Jurkat, Clone E6-1 (cell line): ENCODE data around the gene CDH7.

Experiments used
- DNase-seq: peaks from one replicate; pipeline ENCODE4 v3.0.0-alpha.2; 2011; ENCODE audit warnings: low read depth, low spot score
- H3K4me3 ChIP-seq: 2 replicates; pipeline ENCODE4 v1.5.1; 2011; ENCODE audit warnings: mild to moderate bottlenecking, low read length, control low read depth, moderate library complexity

CDH7 gene

DNA sequence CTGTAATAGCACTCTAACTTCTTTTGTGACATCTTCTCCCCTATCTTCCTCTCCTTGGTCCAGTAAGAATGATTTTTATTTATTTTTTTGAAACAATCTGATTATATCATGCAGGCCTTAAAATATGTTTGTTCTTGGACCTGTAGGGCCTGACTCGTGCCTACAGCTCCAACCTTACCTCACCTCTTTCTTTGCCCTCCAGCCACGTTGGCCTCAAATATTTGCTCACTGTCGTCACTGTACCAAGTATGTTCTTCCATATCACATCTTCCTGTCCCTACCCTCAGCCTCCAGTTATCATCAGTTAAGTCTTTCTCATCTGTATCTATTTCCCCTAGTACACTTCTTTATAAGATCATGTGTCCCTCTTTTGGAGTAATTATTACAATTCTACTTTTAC lies 125.5 kb downstream of the CDH7 start:
- DNase-seq, result no peak
- no peak overlapping the region for H3K4me3 ChIP-seq

DNA sequence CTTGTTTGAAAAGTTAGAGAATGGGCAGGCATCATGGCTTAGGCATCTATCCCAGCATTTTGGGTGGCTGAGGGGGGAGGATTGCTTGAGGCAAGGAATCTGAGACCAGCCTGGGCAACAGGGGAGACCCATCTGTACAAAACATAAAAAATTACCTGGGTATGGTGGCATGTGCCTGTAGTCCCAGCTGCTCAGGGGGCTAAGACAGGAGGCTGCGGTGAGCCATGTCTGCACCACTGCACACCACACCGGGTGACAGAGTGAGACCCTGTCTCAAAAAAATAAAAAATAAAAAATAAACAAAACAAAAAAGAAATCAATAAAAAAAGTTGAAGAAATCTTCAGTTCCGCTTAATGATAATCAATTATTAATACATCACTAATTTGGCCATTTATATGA lies 146.5 kb downstream of the CDH7 start:
- no peak overlapping the region for H3K4me3 ChIP-seq
- DNase-seq, result no peak

DNA sequence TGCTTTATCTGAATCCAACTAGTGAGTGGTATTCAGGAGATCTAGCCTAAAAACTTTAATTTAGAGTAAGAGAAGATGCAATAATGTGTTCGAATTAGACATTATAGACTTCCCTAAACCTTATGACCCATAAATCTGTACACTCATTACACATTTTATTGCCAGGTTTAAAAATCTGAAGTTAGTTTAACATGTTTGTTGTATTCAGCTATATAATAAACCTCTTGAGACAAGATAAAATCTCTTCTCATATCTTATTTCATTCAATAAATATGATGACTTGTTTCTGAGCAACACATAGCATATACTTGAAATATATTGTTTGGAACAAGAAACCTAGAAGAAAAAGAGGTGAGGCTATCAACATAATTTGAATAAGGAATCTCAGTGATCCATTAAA lies 150.7 kb downstream of the CDH7 start:
- no peak overlapping the region for H3K4me3 ChIP-seq
- no peak for DNase-seq

DNA sequence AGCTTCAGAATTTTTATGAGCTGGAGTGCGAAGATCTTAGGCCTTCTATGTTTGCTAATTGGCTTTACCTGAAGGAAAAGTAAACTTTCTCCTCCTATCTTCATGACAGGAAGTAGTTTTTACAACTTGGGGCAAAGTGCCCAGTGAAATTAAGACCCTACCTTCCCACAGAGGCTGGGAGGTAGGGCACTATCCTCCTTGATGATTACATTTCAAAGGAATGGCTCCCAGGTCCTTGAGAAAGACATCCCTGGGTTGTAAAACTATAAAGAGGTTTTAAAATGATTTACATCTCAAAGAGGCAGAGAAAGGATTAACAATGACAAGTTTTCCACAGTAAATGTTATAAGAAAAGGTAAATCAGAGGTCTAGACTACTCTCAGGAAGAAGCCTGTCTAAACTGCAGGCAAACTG lies 155.8 kb downstream of the CDH7 start:
- DNase-seq, result no peak
- H3K4me3 ChIP-seq, result no peak overlapping the region

DNA sequence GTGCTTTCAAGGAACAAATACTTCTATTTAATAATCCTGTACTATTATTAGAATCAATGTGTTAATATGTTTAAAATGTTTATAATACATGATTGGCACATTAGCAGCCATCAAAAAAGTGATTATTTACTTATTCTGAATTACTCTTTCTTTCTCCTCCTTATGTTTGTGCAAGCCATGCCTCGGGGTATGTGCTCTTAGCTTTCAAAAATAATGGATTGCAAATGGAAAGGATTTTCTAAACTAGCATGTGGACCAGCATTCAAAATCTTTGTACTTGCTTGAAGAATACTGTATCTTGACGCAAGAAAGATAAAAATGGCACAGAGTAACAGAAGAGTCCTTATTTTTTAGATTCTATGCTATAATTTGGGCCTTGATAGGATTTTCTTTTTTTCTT lies 156.5 kb downstream of the CDH7 start:
- no peak for DNase-seq
- no peak overlapping the region for H3K4me3 ChIP-seq

DNA sequence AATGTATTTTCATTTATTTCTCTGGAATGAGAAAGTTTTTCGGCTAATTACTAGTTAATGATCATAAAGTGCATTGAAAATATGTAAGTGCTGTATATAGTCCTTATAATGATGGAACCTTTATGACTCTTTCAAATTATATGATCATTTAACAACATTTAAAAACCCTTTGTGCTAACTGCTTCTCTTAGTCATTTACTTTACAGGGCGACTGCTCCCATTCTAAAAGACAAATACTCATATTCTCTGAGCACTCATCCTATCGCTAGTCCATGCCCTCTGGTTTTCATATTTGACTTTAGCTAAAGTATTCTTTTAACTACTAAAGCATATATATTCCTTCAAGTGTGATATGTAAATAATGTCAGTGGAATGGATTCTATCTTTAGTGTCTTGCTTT lies 168.2 kb downstream of the CDH7 start:
- H3K4me3 ChIP-seq, result no peak overlapping the region
- no peak for DNase-seq

DNA sequence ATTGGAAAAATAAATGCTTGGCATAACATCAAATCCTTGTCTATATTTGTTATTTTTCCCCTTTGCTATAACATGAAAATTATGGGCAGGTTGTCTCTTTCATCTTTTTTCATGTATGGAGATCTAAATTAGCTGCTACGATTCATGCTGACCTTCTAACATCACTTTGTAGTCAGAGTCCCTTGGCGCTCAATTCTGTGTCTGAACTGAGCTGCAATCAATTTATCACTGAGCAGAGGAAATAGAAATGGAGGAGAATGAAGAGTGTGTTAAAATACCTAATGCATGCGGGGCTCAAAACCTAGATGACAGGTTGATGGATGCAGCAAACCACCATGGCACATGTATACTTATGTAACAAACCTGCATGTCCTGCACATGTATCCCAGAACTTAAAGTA lies 168.9 kb downstream of the CDH7 start:
- no peak overlapping the region for H3K4me3 ChIP-seq
- DNase-seq, result no peak

DNA sequence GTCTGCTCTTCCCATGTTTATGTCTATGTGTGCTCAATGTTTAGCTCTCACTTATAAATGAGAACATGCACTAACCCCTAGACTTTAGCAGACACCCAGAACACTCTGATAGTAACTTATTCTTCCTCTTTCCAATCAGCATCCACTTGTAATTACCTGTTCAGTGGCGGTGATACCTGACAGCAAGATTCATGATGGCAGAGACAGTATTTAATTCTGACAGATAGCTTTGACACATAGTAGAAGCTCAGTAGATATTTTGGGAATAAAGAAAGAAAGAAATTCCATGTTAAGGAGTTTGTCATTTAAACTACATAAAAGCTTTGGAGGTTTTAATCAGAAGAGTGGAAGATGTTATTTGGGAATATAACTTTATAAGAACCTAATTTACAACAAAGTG lies 171.3 kb downstream of the CDH7 start:
- no peak overlapping the region for H3K4me3 ChIP-seq
- no peak for DNase-seq

DNA sequence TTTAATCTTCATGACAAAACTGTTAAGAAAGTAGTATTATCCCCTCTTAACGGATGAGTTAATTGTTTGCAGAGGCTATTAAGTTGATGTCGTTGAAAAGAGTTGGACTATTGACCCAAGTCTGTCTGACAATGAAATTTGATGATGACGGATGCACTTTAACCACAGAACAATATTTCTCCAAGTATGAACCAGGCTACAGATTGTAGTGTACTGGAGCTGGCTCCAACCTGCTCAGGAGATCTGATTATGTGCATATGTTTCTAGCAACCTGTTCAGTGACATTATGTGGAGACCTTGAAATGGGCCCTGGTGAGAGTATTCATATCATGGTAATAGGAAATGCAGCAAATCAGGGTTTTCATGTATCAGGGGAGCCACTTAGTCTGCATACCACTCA lies 174.1 kb downstream of the CDH7 start:
- no peak overlapping the region for H3K4me3 ChIP-seq
- DNase-seq, result no peak

DNA sequence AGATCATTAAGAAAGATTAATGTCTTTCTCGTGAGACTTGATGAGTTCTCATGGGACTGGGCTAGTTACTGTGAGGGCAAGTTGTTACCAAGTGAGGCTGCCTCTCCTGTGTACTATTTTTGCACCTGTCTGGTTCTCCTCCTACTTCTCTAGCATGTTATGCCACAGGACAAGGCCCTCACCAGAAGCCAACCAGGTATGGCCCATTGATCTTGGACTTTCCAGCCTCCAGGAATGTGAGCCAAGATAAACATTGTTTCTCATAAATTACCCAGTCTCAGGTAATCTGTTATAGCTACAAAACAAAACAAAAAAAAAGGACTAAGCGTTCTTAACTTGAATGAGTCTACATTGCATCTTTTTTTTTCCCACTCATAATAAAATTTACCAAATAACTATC lies 184.1 kb downstream of the CDH7 start:
- H3K4me3 ChIP-seq, result no peak overlapping the region
- DNase-seq, result no peak

DNA sequence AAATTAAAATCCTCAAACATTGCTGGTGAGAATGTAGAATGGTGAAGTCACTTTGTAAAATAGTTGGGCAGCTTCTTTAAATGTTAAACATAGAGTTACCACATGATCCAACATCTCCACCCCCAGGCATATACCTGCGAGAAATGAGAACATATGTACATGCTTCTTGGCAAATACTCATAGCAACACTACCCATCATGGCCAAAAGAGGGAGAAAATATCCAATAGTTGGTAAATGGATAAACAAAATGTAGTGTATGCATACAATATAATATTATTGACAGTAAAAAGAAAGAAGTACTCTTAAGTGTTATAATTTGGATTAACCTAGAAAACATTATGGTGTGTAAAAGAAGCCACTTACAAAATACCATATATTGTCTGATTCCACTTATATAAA lies 185.9 kb downstream of the CDH7 start:
- no peak overlapping the region for H3K4me3 ChIP-seq
- no peak for DNase-seq

DNA sequence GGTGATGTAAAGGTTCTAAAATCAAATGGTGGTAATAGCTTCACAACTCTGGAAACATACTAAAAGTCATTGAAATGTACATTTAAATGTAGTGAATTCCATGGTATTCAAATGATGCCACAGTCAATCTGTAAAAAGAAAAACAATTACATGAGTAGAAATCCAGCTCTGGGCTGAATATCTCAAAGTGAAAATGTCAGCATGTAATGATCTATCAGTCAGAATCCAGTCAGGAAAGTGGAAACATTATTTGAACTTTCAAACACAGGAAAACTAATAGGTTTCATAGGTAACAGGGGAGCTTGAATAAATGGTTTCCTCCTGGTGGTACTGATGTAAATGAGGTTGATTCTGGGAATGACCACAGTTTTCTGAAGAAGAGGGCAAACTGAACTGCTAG lies 186.4 kb downstream of the CDH7 start:
- H3K4me3 ChIP-seq, result no peak overlapping the region
- DNase-seq, result no peak

DNA sequence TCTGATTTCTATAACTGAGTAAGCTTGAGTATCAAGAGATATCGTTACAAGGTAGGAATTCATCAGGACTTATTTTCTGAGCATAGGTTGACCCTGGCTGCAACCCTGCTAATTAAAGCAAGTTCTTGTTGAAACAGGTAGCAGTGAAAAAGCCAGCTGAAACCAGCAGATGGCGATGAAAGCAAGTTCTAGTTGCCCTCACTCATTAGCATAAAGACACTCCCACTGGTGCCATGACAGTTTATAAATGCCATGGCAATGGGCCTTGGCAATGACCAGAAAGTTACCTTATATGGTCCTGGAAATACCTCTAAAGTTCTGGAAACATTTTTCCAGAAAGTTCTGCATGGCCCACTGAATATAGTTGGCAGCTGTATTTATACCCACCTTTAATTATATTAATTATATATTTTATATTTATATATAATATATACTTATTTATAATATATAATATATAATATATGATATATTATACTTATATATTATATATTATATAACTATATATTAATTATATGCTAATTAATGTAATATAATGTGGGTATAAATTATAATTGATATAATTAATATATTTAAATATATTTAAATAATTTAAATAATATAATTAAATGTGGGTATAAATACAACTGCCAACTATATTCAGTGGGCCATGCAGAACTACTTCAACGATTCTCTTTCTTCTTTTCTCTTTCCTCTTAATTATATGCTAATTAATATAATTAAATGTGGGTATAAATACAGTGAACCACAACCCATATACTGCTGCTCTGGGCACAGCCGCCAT lies 188.0 kb downstream of the CDH7 start:
- DNase-seq, result peak; percentile 54
- no peak overlapping the region for H3K4me3 ChIP-seq
